ENCODE results near the gene ME3. TPM values are rescaled to one million over a fixed set of nuclear protein-coding genes. Genes with fewer than 3 reads are reported as not detected.
A peak's percentile ranks its signal among the peaks of the same experiment; 100 is the strongest.

ME3 gene
- total RNA-seq, 1 experiment from 2014 or later = 83.8 TPM

DNA sequence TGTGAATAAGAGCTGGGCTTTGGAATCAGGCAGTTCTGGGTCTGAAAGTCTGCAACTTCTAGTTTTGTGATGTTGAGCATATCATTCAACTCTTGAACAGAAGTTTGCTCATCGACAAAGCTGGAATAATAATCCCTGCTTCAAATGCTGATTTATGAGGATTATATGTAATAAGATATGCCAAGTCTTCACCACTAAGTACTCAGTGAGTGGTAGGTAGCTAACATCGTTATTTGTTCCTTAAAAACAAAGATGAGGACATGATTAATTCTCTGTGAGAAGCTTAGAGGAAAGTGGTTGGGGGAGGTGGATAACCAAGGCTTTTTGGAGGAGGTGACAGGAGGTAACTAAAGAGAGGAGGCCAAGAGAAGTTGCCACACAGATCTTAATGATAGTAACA, 96.5 kb downstream of the ME3 start:
- Histone ChIP-seq H3K9me3 (ENCODE audit: low read length) (no peaks in the 10 kb centered on the region), H3K36me3 (ENCODE audit: low read depth, low read length) (no peaks in the 10 kb centered on the region), H3K4me1 (ENCODE audit: insufficient read depth, low read length) (peaks cover 46% of the 10 kb centered on the region), H3K9ac (ENCODE audit: low read length) (no peak overlapping the region), H4K20me1 (ENCODE audit: low read length) (no peaks in the 10 kb centered on the region), H3K27ac (ENCODE audit: low read length) (0 out of 2 replicates have a peak overlapping the region, but pooled peaks have one; percentile 11), H3F3A (ENCODE audit: low read length, unreplicated experiment) (no peaks in the 10 kb centered on the region), H3K79me2 (ENCODE audit: low read length) (no peaks in the 10 kb centered on the region), H3K9me2 (replicated peaks; ENCODE audit: low read length) (no peaks in the 10 kb centered on the region), H2AFZ (ENCODE audit: low read length) (no peak overlapping the region), H3K4me2 (ENCODE audit: low read length) (no peak overlapping the region), H3K4me3 (ENCODE audit: low read length) (no peak overlapping the region), H3K27me3 (ENCODE audit: low read length) (no peaks in the 10 kb centered on the region)
- ChIA-PET CTCF (no interaction called here), POLR2A (ENCODE audit: unreplicated experiment) (no interaction called here)
- TF ChIP-seq, protein P1, sequence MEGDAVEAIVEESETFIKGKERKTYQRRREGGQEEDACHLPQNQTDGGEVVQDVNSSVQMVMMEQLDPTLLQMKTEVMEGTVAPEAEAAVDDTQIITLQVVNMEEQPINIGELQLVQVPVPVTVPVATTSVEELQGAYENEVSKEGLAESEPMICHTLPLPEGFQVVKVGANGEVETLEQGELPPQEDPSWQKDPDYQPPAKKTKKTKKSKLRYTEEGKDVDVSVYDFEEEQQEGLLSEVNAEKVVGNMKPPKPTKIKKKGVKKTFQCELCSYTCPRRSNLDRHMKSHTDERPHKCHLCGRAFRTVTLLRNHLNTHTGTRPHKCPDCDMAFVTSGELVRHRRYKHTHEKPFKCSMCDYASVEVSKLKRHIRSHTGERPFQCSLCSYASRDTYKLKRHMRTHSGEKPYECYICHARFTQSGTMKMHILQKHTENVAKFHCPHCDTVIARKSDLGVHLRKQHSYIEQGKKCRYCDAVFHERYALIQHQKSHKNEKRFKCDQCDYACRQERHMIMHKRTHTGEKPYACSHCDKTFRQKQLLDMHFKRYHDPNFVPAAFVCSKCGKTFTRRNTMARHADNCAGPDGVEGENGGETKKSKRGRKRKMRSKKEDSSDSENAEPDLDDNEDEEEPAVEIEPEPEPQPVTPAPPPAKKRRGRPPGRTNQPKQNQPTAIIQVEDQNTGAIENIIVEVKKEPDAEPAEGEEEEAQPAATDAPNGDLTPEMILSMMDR (conservative IDR thresholded peaks at IDR 0.05; ENCODE audit: low read depth, low read length) = no peak
- TF ChIP-seq EZH2phosphoT487 (IDR thresholded peaks at IDR 0.05; ENCODE audit: borderline replicate concordance, low read length) (no peak), EZH2 (IDR thresholded peaks at IDR 0.05; ENCODE audit: low read length, unreplicated experiment) (no peak)
- DNase-seq (no peak), ATAC-seq (peak; percentile 17; the same call in 1 of the 2 replicates)
- BruUV-seq (replicated peaks) = no TSS peak
- intact Hi-C loops (cut with micrococcal nuclease) = no loop called here

DNA sequence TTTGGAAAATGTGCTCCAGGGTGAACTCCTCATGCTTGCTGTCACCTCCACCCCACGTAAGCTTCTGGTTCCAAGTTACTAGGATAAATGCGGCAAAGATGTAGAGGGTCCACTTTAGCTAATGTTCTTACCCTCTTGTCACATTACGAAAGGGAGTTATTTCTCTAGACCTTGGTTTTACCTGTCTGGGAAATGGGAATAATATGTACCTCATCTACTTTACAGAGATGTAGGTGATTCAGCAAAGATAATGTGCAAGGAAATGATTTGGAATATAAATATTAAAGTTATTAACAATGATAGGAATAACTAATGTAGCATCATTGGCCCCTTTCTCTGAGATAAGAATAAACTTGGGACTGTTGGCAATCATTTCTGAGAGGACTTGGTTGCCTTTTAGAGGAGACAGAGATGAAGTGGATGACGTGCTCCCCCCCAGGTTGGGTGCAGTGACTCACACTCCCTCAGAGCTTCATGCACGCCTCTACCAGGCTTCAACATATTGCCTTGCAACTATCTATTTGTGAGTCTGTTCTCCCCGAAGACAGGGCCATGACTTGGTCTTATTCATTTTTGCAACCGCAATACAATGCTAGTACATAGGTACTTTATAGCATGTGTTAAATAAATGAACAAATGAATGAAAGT, 97.1 kb downstream of the ME3 start:
- Histone ChIP-seq H3K36me3 (ENCODE audit: low read depth, low read length) (no peaks in the 10 kb centered on the region), H3K9me3 (ENCODE audit: low read length) (no peaks in the 10 kb centered on the region), H3K4me1 (ENCODE audit: insufficient read depth, low read length) (peaks cover 46% of the 10 kb centered on the region), H3K27ac (ENCODE audit: low read length) (0 out of 2 replicates have a peak overlapping the region, but pooled peaks have one; percentile 11), H4K20me1 (ENCODE audit: low read length) (no peaks in the 10 kb centered on the region), H3K4me3 (ENCODE audit: low read length) (no peak overlapping the region), H3K27me3 (ENCODE audit: low read length) (no peaks in the 10 kb centered on the region), H3K9me2 (replicated peaks; ENCODE audit: low read length) (no peaks in the 10 kb centered on the region), H3K9ac (ENCODE audit: low read length) (no peak overlapping the region), H2AFZ (ENCODE audit: low read length) (no peak overlapping the region), H3K4me2 (ENCODE audit: low read length) (no peak overlapping the region), H3F3A (ENCODE audit: low read length, unreplicated experiment) (no peaks in the 10 kb centered on the region), H3K79me2 (ENCODE audit: low read length) (no peaks in the 10 kb centered on the region)
- no TSS peak for BruUV-seq (replicated peaks)
- ChIA-PET POLR2A (ENCODE audit: unreplicated experiment) (no interaction called here), CTCF (no interaction called here)
- intact Hi-C loops (cut with micrococcal nuclease) = no loop called here
- DNase-seq = no peak
- ATAC-seq = no peak
- TF ChIP-seq EZH2 (IDR thresholded peaks at IDR 0.05; ENCODE audit: low read length, unreplicated experiment) (no peak), EZH2phosphoT487 (IDR thresholded peaks at IDR 0.05; ENCODE audit: borderline replicate concordance, low read length) (no peak)
- TF ChIP-seq, protein P1 (conservative IDR thresholded peaks at IDR 0.05; ENCODE audit: low read depth, low read length) = no peak

DNA sequence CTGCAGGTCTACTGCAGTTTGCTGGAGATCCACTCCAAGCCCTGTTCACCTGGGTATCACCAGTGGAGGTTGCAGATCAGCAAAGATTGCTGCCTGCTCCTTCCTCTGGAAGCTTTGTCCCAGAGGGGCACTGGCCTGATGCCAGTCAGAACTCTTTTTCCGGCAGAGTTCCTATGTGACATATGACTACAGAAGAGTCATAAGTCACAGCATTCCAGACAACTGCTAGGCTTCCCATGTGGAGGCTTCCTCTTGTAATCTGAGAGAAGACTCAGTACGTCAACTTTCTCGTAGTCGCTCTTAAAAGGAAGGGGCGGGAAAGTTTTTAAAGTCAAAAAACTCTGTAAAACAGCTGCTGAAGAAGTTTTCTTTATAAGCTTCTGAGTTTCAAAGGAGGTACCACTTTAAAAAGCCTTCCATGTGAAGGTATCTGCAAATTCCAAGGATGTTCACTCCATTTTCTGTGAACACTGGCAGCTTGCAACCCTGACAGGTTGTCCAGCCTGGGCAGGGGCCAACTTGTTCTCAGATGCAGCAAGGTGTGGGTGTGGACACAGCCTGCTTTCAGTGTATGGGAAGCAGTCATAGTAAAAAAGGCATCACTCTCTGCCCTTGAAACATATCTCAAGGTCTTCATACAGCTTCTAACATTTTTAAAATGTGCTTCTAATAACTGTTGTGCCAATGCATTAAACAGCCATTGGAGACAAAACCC, 97.8 kb downstream of the ME3 start:
- Histone ChIP-seq H3K79me2 (ENCODE audit: low read length) (no peaks in the 10 kb centered on the region), H3K9ac (ENCODE audit: low read length) (no peak overlapping the region), H3F3A (ENCODE audit: low read length, unreplicated experiment) (no peaks in the 10 kb centered on the region), H3K4me1 (ENCODE audit: insufficient read depth, low read length) (peaks cover 46% of the 10 kb centered on the region), H3K9me2 (replicated peaks; ENCODE audit: low read length) (no peaks in the 10 kb centered on the region), H3K9me3 (ENCODE audit: low read length) (no peaks in the 10 kb centered on the region), H3K4me3 (ENCODE audit: low read length) (no peak overlapping the region), H3K27me3 (ENCODE audit: low read length) (no peaks in the 10 kb centered on the region), H4K20me1 (ENCODE audit: low read length) (no peaks in the 10 kb centered on the region), H3K4me2 (ENCODE audit: low read length) (no peak overlapping the region), H3K36me3 (ENCODE audit: low read depth, low read length) (no peaks in the 10 kb centered on the region), H3K27ac (ENCODE audit: low read length) (no peak overlapping the region), H2AFZ (ENCODE audit: low read length) (no peak overlapping the region)
- TF ChIP-seq EZH2phosphoT487 (IDR thresholded peaks at IDR 0.05; ENCODE audit: borderline replicate concordance, low read length) (no peak), EZH2 (IDR thresholded peaks at IDR 0.05; ENCODE audit: low read length, unreplicated experiment) (no peak)
- TF ChIP-seq, protein P1 (conservative IDR thresholded peaks at IDR 0.05; ENCODE audit: low read depth, low read length) = no peak
- no TSS peak for BruUV-seq (replicated peaks)
- ChIA-PET POLR2A (ENCODE audit: unreplicated experiment) (no interaction called here), CTCF (no interaction called here)
- intact Hi-C loops (cut with micrococcal nuclease) = no loop called here
- ATAC-seq (no peak), DNase-seq (peak; percentile 33)
